ENCODE data around the gene ARHGAP10. TPM values are rescaled to one million over a fixed set of nuclear protein-coding genes. Genes with fewer than 3 reads are reported as not detected.

The ARHGAP10 gene
- total RNA-seq, 1 experiment from 2014 or later: 36.9 TPM

DNA sequence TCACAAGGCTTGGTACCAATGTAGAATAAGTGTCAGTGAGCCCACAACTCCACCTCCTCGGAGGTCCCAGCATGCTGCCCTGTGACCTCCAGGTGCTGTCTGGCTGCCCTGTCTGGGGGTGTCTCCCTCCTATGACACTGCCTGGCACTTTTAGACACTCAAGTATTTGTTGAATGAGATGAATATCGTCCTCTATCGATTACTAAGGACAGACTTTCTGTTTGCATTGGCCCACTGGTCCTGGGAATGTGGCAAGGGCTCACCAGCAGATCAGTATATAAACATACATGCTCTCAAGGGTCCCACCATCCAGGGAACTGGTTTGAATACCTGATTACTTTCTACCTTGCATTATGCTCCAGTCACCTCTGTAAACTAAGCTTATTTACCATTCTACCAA lies 377.3 kb downstream of the ARHGAP10 start:
- Histone ChIP-seq H3K36me3 (no peaks in the 10 kb centered on the region), H3K27ac (no peak overlapping the region), H3K27me3 (replicated peaks) (no peaks in the 10 kb centered on the region), H3K9me3 (replicated peaks) (no peaks in the 10 kb centered on the region), H3K4me3 (no peak overlapping the region), H3K4me1 (replicated peaks) (no peaks in the 10 kb centered on the region)
- DNase-seq (ENCODE audit: low read depth in 1 of 2, low spot score in 2 of 2): no peak

DNA sequence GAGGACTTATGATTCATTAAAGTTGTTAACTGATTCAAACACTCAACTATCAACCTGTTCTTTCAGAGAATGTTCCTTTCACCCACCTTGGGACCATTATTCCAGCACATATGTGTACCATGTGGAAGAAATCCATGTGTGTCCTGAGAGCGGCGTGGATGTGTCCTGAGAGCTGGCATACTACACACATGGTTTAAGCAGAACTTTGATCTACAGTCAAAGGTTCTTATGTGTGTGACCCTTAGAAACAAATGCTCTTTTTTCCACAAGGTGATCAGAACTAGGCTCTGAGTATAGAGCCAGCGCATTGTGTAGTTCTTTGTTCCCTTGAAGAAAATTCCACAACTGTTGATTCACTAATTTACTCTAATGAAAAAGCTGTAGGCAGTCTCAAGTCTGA lies 378.3 kb downstream of the ARHGAP10 start:
- DNase-seq (ENCODE audit: low read depth in 1 of 2, low spot score in 2 of 2): no peak
- Histone ChIP-seq H3K36me3 (no peaks in the 10 kb centered on the region), H3K4me3 (no peak overlapping the region), H3K27ac (no peak overlapping the region), H3K9me3 (replicated peaks) (no peaks in the 10 kb centered on the region), H3K27me3 (replicated peaks) (no peaks in the 10 kb centered on the region), H3K4me1 (replicated peaks) (no peaks in the 10 kb centered on the region)

DNA sequence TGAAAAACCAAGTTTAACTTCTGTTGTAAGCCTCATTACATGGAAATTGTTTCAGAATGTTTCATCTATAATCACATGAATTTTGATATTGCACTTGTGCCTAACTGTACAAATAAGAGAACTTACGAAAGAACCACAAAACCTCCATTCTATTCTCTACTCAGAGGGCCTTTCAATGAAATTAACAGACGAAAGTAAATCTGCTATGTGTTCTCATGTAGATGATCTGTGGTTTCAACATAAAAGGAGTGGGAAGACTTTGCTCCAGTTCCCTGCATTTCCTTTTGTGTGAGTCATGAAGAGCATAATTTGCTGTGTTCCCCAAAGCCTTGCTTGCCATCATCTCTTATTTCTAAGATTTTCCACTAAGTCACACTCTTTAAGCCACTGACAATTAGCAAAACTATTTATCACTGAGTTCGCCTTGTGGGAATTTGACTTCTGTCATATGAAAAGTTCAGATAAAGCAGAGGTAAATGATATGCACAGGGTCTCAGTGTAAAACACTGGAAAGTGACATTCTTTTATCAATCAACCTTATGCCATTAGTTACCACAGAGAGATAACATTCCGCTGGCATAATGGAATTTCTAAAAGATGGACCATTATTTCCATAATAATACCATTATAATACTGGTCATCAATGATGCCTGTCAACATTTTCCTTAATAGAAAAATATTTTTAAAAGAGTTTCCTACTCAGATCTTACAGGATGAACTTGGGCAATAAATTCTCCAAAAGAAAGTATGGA lies 380.5 kb downstream of the ARHGAP10 start:
- Histone ChIP-seq H3K27me3 (replicated peaks) (no peaks in the 10 kb centered on the region), H3K4me3 (no peak overlapping the region), H3K4me1 (replicated peaks) (no peaks in the 10 kb centered on the region), H3K36me3 (no peaks in the 10 kb centered on the region), H3K27ac (no peak overlapping the region), H3K9me3 (replicated peaks) (no peaks in the 10 kb centered on the region)
- no peak for DNase-seq (ENCODE audit: low read depth in 1 of 2, low spot score in 2 of 2)

DNA sequence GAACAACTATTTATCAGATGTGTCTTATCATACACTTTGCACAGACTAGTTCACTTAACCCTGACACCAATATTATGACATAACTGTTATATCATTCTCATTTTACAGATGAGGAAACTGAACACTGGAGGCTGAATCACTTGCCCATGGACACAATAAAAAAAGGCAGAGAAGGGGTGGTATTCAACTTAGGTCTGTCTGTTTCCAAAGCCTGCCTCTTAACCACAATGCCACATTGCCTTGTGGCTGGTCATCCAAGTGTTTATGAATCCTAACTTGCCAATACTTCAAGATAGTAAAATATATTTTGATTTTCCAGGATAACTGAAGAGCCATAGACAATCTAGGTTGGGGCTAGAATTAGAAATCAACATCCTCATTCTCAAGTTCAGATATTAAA lies 382.5 kb downstream of the ARHGAP10 start:
- no peaks in the 10 kb centered on the region for H3K27me3 ChIP-seq (replicated peaks)

DNA sequence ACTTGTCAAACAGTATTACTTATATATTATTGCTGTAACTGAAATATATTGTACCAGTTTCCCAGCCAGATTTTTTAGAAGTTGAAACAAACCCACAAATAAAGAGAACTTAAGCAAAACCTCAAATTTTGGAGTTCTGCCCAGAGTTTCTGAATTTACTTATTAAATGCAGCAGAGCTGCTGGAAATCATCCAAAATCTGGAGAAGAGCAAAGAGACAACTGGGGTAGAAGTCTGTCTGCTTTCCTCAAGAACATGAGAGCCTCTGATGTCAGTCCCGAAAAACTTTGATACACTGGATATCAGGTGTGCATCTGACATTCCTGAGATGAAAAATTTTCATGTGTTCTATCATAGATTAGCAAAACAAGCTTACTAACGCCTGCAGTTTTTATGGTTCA lies 384.4 kb downstream of the ARHGAP10 start:
- Histone ChIP-seq H3K9me3 (replicated peaks) (no peaks in the 10 kb centered on the region), H3K27me3 (replicated peaks) (no peaks in the 10 kb centered on the region), H3K36me3 (no peaks in the 10 kb centered on the region), H3K4me1 (replicated peaks) (no peaks in the 10 kb centered on the region), H3K27ac (no peak overlapping the region), H3K4me3 (no peak overlapping the region)
- DNase-seq (ENCODE audit: low read depth in 1 of 2, low spot score in 2 of 2): no peak

More for the DNA sequence above, 382.5 kb downstream of the ARHGAP10 start:
- no peak for DNase-seq (ENCODE audit: low read depth in 1 of 2, low spot score in 2 of 2)
- H3K4me3 ChIP-seq: no peak overlapping the region
- no peaks in the 10 kb centered on the region for H3K4me1 ChIP-seq (replicated peaks)
- no peaks in the 10 kb centered on the region for H3K9me3 ChIP-seq (replicated peaks)
- no peaks in the 10 kb centered on the region for H3K36me3 ChIP-seq
- H3K27ac ChIP-seq: no peak overlapping the region

DNA sequence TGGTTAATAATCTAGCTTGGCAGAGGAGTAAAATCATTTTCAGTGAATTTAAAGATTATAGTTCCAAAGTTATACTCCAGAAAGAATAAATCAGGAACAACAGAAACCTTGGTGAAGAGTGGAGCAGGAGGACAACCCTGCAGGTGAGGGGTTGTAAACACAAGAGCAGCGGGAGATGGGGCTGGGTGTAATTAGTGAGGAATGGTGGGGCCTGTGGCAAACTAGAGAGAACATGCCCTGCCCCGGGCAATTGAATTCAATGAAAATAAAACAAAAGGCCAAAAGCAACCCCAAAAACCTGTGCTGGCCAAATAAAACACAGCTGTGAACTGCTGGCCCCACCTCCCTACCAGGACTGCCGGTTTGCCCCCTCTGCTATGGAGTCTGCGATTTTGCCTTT lies 385.1 kb downstream of the ARHGAP10 start:
- no peaks in the 10 kb centered on the region for H3K36me3 ChIP-seq
- H3K9me3 ChIP-seq (replicated peaks): no peaks in the 10 kb centered on the region
- H3K4me3 ChIP-seq: no peak overlapping the region
- no peak overlapping the region for H3K27ac ChIP-seq
- DNase-seq (ENCODE audit: low read depth in 1 of 2, low spot score in 2 of 2): no peak
- H3K27me3 ChIP-seq (replicated peaks): no peaks in the 10 kb centered on the region
- H3K4me1 ChIP-seq (replicated peaks): no peaks in the 10 kb centered on the region

DNA sequence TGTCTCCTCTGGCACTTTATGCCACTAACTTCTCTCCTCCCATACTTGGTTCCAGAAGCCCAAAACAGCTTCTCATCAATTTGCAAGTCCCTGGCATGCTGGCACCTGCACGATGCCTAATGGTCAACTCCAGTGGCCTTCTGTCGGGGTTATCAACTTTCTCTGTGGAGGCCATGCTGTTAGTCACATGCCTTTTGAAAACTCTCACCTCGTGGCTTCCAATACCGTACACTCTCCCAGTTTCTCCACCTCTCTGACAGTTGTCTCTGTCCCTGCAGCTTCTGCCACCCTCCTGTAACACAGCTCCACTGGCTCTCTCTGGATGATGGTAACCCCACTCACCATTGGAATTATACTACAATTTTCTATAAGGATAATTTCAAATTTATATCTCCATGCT lies 386.3 kb downstream of the ARHGAP10 start:
- Histone ChIP-seq H3K36me3 (no peaks in the 10 kb centered on the region), H3K9me3 (replicated peaks) (no peaks in the 10 kb centered on the region), H3K27ac (no peak overlapping the region), H3K27me3 (replicated peaks) (no peaks in the 10 kb centered on the region), H3K4me3 (no peak overlapping the region), H3K4me1 (replicated peaks) (no peaks in the 10 kb centered on the region)
- no peak for DNase-seq (ENCODE audit: low read depth in 1 of 2, low spot score in 2 of 2)

DNA sequence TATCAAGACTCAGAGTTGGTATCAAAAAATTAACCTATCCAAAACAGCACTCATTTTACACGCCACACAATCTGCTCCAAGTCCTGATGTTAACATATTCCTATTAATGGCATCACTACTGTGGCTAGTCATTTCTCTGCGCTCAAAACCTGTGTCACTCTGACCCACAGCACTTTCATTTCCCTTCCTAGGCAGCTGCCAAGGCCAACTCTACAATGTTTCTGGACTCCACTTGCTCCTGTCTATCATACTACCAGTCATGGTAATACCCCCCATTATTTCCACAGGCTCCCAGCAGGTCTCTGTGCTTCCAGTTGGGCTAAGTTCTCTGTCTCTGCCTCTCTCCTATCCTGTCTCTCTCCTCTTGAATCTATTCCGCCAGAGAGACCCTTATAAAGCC lies 386.7 kb downstream of the ARHGAP10 start:
- H3K9me3 ChIP-seq (replicated peaks): peaks cover 2% of the 10 kb centered on the region; the same call in 1 of the 2 replicates
- no peaks in the 10 kb centered on the region for H3K36me3 ChIP-seq
- no peak overlapping the region for H3K27ac ChIP-seq
- H3K4me1 ChIP-seq (replicated peaks): no peaks in the 10 kb centered on the region
- no peaks in the 10 kb centered on the region for H3K27me3 ChIP-seq (replicated peaks)
- H3K4me3 ChIP-seq: no peak overlapping the region
- DNase-seq (ENCODE audit: low read depth in 1 of 2, low spot score in 2 of 2): no peak

DNA sequence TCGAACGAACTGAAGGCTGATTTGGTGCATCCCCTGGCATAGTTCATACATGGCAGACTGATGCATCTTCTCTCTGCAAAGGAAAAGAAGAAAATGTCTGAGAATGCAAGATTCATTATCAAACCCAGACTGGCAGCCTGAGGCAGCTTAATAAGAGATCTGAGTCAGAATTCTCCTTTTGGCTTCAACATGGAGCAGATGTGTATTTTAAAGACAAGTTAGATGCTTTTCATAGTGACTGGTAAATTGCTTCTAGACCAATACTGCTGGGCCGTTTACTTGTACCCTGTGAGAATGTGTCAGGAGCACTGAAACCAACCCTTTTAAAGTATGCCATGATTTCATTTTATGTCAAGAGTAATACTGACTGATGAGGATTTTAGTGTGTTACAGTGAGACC lies 388.3 kb downstream of the ARHGAP10 start:
- no peaks in the 10 kb centered on the region for H3K36me3 ChIP-seq
- no peaks in the 10 kb centered on the region for H3K4me1 ChIP-seq (replicated peaks)
- H3K27ac ChIP-seq: no peak overlapping the region
- H3K4me3 ChIP-seq: no peak overlapping the region
- no peak for DNase-seq (ENCODE audit: low read depth in 1 of 2, low spot score in 2 of 2)
- H3K27me3 ChIP-seq (replicated peaks): no peaks in the 10 kb centered on the region
- peaks cover 8% of the 10 kb centered on the region; the same call in 1 of the 2 replicates for H3K9me3 ChIP-seq (replicated peaks)

Other genes with a start within 250 kb of the ARHGAP10 start
- 31.4 and 41.3 TPM in 2 replicates for gene TMEM184C, start 114.7 kb upstream of the ARHGAP10 start, total RNA-seq (2014; rRNA removed; shearing (Covaris generic))
- gene PRMT9, start 47.9 kb upstream of the ARHGAP10 start, total RNA-seq (2014; rRNA removed; shearing (Covaris generic)): 7.4 and 7.8 TPM in 2 replicates

All from SJSA1 (cell line).